Ishikawa (cell line): ENCODE data around the gene APBA2.

Source experiments
- CEBPB ChIP-seq: IDR thresholded peaks from 2 replicates; pipeline ENCODE4 v1.6.1; 2012
- CREB1 ChIP-seq: IDR thresholded peaks from 2 replicates; pipeline ENCODE4 v1.6.1; 2012; ENCODE audit warnings: low read depth
- EGR1 ChIP-seq: IDR thresholded peaks from 2 replicates; pipeline ENCODE4 v1.6.1; 2012
- EP300 ChIP-seq: IDR thresholded peaks from 2 replicates; pipeline ENCODE4 v1.6.1; 2012; ENCODE audit warnings: borderline replicate concordance
- MAX ChIP-seq: IDR thresholded peaks from 2 replicates; pipeline ENCODE4 v1.6.1; 2012
- NFIC ChIP-seq: IDR thresholded peaks from 2 replicates; pipeline ENCODE4 v1.6.1; 2012
- RAD21 ChIP-seq: IDR thresholded peaks from 2 replicates; pipeline ENCODE4 v1.6.1; 2012; ENCODE audit warnings: low read depth
- REST ChIP-seq: IDR thresholded peaks from 2 replicates; pipeline ENCODE4 v1.6.1; 2012; ENCODE audit warnings: low read depth, mild to moderate bottlenecking
- TAF1 ChIP-seq: IDR thresholded peaks from 2 replicates; pipeline ENCODE4 v1.6.1; 2012; ENCODE audit warnings: low read depth, mild to moderate bottlenecking
- TEAD4 ChIP-seq: IDR thresholded peaks from 2 replicates; pipeline ENCODE4 v1.6.1; 2012
- USF1 ChIP-seq: IDR thresholded peaks from 2 replicates; pipeline ENCODE4 v1.6.1; 2012
- YY1 ChIP-seq: IDR thresholded peaks from 2 replicates; pipeline ENCODE4 v1.6.1; 2012; ENCODE audit warnings: low read depth
- ZBTB7A ChIP-seq: IDR thresholded peaks from 2 replicates; pipeline ENCODE4 v1.6.1; 2012; ENCODE audit warnings: low read depth

GRCh38 chr15:28936481-28936881, 50.7 kb downstream of the APBA2 start:
- TF ChIP-seq CEBPB (no peak), TEAD4 (no peak), REST (no peak), MAX (no peak), TAF1 (no peak), YY1 (no peak), CREB1 (no peak), EGR1 (no peak), NFIC (no peak), ZBTB7A (no peak), EP300 (no peak), RAD21 (no peak), USF1 (no peak)
